Glutamatergic neuron (in vitro differentiated cells): ENCODE results near the gene HSD17B13. TPM values are rescaled to one million over a fixed set of nuclear protein-coding genes. Genes with fewer than 3 reads are reported as not detected.
A peak's percentile ranks its signal among the peaks of the same experiment; 100 is the strongest.

ENCODE experiments used
- DNase-seq: peaks from one replicate; pipeline ENCODE4 v3.0.0; 2022
- H3K27ac Mint-ChIP-seq: one replicate; pipeline ENCODE4 v1.8.0; 2020; ENCODE audit warnings: mild to moderate bottlenecking, mixed read lengths, inconsistent platforms; ENCODE audit not compliant: unreplicated experiment
- H3K27me3 Mint-ChIP-seq: one replicate; pipeline ENCODE4 v1.8.0; 2020; ENCODE audit warnings: mild to moderate bottlenecking, moderate library complexity, mixed read lengths, inconsistent platforms; ENCODE audit not compliant: unreplicated experiment
- H3K36me3 Mint-ChIP-seq: one replicate; pipeline ENCODE4 v1.8.0; 2020; ENCODE audit warnings: mild to moderate bottlenecking, mixed read lengths, inconsistent platforms; ENCODE audit not compliant: unreplicated experiment
- H3K4me1 Mint-ChIP-seq: one replicate; pipeline ENCODE4 v1.8.0; 2020; ENCODE audit warnings: mild to moderate bottlenecking, low read depth, mixed read lengths, inconsistent platforms; ENCODE audit not compliant: unreplicated experiment
- H3K4me3 Mint-ChIP-seq: one replicate; pipeline ENCODE4 v1.8.0; 2020; ENCODE audit warnings: mild to moderate bottlenecking, mixed read lengths, inconsistent platforms; ENCODE audit not compliant: unreplicated experiment
- H3K9me3 Mint-ChIP-seq: one replicate; pipeline ENCODE4 v1.8.0; 2020; ENCODE audit warnings: mild to moderate bottlenecking, moderate library complexity, mixed read lengths, inconsistent platforms; ENCODE audit not compliant: unreplicated experiment
- total RNA-seq: library from RNA; stranded (reverse); fragmentation: NEBNext Ultra II Directional; extraction: Animal tissue kit (Norgen Biotek cat#: 25700); gene quantifications from one replicate; pipeline ENCODE4 v1.2.1, GENCODE V29; 2021; ENCODE audit not compliant: unreplicated experiment
- TF ChIP-seq, protein P1 (sequence below): fragments of 200-600 bp; sonication (generic); IDR thresholded peaks from one replicate; pipeline ENCODE4 v1.5.0; 2021; ENCODE audit not compliant: partially characterized antibody, unreplicated experiment

The HSD17B13 gene
- total RNA-seq, 1 donor from 2014 or later: 0.25 TPM

GRCh38 chr4:87270825-87271224 is 51.9 kb downstream of the HSD17B13 start:
- TF ChIP-seq, protein P1, sequence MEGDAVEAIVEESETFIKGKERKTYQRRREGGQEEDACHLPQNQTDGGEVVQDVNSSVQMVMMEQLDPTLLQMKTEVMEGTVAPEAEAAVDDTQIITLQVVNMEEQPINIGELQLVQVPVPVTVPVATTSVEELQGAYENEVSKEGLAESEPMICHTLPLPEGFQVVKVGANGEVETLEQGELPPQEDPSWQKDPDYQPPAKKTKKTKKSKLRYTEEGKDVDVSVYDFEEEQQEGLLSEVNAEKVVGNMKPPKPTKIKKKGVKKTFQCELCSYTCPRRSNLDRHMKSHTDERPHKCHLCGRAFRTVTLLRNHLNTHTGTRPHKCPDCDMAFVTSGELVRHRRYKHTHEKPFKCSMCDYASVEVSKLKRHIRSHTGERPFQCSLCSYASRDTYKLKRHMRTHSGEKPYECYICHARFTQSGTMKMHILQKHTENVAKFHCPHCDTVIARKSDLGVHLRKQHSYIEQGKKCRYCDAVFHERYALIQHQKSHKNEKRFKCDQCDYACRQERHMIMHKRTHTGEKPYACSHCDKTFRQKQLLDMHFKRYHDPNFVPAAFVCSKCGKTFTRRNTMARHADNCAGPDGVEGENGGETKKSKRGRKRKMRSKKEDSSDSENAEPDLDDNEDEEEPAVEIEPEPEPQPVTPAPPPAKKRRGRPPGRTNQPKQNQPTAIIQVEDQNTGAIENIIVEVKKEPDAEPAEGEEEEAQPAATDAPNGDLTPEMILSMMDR: no peak
- DNase-seq: peak; percentile 17
- no peaks in the 10 kb centered on the region for H3K9me3 Mint-ChIP-seq
- H3K4me3 Mint-ChIP-seq: no peak overlapping the region
- no peak overlapping the region for H3K27ac Mint-ChIP-seq
- H3K36me3 Mint-ChIP-seq: no peaks in the 10 kb centered on the region
- peaks cover 1% of the 10 kb centered on the region for H3K4me1 Mint-ChIP-seq
- peaks cover 1% of the 10 kb centered on the region for H3K27me3 Mint-ChIP-seq

DNA sequence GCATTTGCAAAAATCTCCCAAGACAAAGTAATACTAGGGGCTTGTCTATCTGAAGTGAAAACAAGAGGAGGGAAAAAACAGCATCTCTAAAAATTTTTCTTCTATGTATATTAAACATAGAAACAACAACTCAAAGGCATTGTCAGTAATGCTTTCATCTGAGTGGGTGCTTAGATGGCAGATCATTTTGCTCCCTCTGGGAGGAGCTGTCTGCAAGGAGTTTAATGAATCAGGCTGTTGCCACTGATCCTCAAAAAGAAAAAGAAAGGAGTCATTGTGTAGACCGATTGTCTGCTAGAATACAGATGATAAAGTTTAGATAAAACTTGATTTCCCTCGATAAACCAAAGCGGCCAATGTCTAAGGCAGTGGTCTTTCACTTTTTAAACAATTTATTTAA is 52.5 kb downstream of the HSD17B13 start:
- no peak for DNase-seq
- H3K4me3 Mint-ChIP-seq: no peak overlapping the region
- H3K36me3 Mint-ChIP-seq: no peaks in the 10 kb centered on the region
- TF ChIP-seq, protein P1: no peak
- H3K27ac Mint-ChIP-seq: no peak overlapping the region
- peaks cover 1% of the 10 kb centered on the region for H3K27me3 Mint-ChIP-seq
- no peaks in the 10 kb centered on the region for H3K9me3 Mint-ChIP-seq
- peaks cover 1% of the 10 kb centered on the region for H3K4me1 Mint-ChIP-seq

GRCh38 chr4:87268411-87268810 is 54.3 kb downstream of the HSD17B13 start:
- Mint-ChIP-seq H3K36me3 (no peaks in the 10 kb centered on the region), H3K4me1 (peaks cover 1% of the 10 kb centered on the region), H3K27me3 (peaks cover 1% of the 10 kb centered on the region), H3K27ac (no peak overlapping the region), H3K9me3 (no peaks in the 10 kb centered on the region), H3K4me3 (no peak overlapping the region)
- TF ChIP-seq, protein P1: no peak
- DNase-seq: no peak

DNA sequence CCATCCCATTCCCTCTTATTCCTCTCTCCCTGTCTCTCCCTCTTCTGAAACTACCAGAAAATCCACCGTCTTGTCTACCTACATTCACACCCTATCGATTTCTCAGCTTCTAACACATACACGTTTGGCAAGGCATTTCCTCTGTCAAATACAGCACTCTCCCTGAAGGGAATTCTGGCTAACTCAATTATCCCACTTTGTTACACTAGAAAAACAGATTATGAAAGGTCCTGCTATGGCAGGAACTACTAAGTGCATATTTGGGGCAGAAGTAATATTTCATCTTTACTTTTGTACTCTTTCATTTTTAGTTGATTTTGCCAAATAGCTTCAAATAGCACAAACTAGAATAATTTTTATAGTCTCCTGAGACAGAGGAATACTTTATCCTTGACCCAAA is 55.7 kb downstream of the HSD17B13 start:
- Mint-ChIP-seq H3K36me3 (no peaks in the 10 kb centered on the region), H3K27me3 (peaks cover 4% of the 10 kb centered on the region), H3K4me3 (no peak overlapping the region), H3K4me1 (peaks cover 1% of the 10 kb centered on the region), H3K9me3 (no peaks in the 10 kb centered on the region), H3K27ac (no peak overlapping the region)
- DNase-seq: no peak
- TF ChIP-seq, protein P1: no peak

DNA sequence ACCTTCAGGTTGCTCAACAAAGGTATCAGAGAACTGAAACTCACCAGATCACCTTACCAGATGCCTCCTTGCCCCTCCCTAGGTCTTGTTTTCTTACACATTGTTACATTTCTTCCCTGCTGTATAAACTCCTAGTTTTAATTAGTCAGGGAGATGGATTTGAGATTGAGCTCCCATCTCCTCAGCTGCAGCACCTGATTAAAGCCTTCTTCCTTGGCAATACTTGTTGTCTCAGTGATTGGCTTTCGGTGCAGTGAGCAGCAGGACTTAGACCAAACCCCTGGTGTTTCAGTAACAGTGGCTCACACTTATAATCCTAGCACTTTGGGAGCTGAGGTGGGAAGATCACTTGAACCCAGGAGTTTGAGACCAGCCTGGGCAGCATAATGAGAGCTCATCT is 59.8 kb downstream of the HSD17B13 start:
- Mint-ChIP-seq H3K27me3 (peaks cover 4% of the 10 kb centered on the region), H3K9me3 (peaks cover 4% of the 10 kb centered on the region), H3K4me1 (peaks cover 1% of the 10 kb centered on the region), H3K27ac (no peak overlapping the region), H3K4me3 (no peak overlapping the region), H3K36me3 (no peaks in the 10 kb centered on the region)
- DNase-seq: no peak
- TF ChIP-seq, protein P1: no peak
